Right kidney (tissue), 1 donor: ENCODE measurements around the gene IRAK4.

Experiments used
- DNase-seq: peaks from one replicate; pipeline ENCODE4 v3.0.0-alpha.2; 2016

The IRAK4 gene

GRCh38 chr12:43835656-43836474, 77.1 kb downstream of the IRAK4 start, which contains the start of gene TMEM117:
Gene TMEM117, plus strand, starts transcription at chr12:43836081.
- peak; percentile 98 for DNase-seq

- DNase-seq, result no peak
Measured at GRCh38 chr12:43836475-43836989, 77.8 kb downstream of the IRAK4 start.
